HAP-1 (cell line): ENCODE measurements around the gene ACBD6.

ENCODE experiments used
- DNase-seq, 2 experiments: peaks; one replicate each; pipeline ENCODE4 v3.0.0-alpha.2; 2016 to 2020; ENCODE audit warnings: low spot score in 2 of 2
- H3K27me3 ChIP-seq: fragments of 250-450 bp; sonication (Bioruptor Pico); 2 replicates; pipeline ENCODE4 v1.5.1; 2020; ENCODE audit warnings: low read depth, mild to moderate bottlenecking, moderate library complexity
- H3K36me3 ChIP-seq: fragments of 250-450 bp; sonication (Bioruptor Pico); replicated peaks from 2 replicates; pipeline ENCODE4 v1.5.1; 2020; ENCODE audit warnings: mild to moderate bottlenecking
- H3K4me1 ChIP-seq: fragments of 250-450 bp; sonication (Bioruptor Pico); 2 replicates; pipeline ENCODE4 v1.5.1; 2020; ENCODE audit warnings: mild to moderate bottlenecking
- H3K4me3 ChIP-seq: fragments of 250-450 bp; sonication (Bioruptor Pico); 2 replicates; pipeline ENCODE4 v1.5.1; 2020; ENCODE audit warnings: mild to moderate bottlenecking, moderate library complexity
- H3K9me3 ChIP-seq: fragments of 250-450 bp; sonication (Bioruptor Pico); 2 replicates; pipeline ENCODE4 v1.5.1; 2020; ENCODE audit warnings: mild to moderate bottlenecking, moderate library complexity
- in situ Hi-C: fragments of 300-500 bp; cut with MboI; formaldehyde crosslinking; loops from 3 replicates; pipeline ENCODE4 v1.14.3; 2020; ENCODE audit warnings: low sequenced_read_pairs, inconsistent platforms, mixed read lengths

ACBD6 gene

DNA sequence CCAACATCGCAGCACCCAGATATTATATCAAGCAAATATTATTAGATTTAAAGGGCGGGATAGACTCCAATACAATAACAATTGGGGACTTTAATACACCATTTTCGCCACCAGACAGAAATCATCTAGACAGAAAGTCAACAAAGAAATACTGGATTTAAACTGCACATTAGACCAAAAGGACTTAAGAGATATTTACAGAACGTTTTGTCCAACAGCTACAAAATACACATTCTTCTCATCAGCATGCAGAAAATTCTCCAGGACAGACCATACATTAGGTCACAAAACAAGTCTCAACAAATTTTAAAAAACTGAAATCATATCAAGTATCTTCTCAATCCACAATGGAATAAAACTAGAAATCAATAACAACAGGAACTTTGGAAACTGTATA, 121.2 kb downstream of the ACBD6 start:
- Histone ChIP-seq H3K4me1 (no peaks in the 10 kb centered on the region), H3K27me3 (no peaks in the 10 kb centered on the region), H3K36me3 (no peaks in the 10 kb centered on the region), H3K9me3 (peaks cover 10% of the 10 kb centered on the region), H3K4me3 (no peak overlapping the region)
- in situ Hi-C loops = no loop called here
- DNase-seq = no peak

DNA sequence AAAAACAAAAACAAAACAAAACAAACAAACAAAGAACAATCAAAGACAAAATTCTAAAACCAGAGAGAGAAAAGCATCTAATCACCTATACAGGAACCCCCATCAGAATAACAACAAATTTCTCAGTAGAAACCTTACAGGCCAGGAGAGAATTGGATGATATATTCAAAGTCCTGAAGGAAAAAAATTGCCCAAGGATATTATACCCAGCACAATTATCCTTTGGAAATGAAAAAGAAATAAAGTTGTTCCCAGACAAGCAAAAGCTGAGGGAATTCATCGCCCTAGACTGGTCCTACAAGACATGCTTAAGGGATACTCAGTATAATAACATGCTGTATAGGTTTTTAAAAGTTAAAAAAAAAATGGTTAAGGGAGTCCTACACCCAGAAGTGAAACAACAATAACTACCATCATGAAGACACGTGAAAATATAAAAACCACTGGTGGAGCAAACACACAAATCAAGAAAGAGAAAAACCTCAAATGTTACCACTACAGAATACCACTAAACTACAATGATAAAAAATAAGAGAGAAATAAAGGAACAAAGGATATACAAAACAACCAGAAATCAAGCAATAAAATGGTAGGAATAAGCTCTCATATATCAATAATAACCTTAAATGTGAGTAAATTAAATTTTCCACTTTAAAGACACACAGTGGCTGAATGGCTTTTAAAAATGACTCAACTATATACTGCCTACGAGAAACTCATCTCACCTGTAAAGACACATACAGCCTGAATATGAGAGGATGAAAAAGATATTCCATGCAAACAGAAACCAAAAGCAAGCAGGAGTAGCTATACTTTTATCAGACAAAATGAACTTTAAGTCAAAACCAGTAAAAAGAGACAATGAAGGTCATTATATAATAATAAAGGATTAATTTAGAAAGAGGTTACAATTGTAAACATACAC, 121.9 kb downstream of the ACBD6 start:
- peaks cover 10% of the 10 kb centered on the region for H3K9me3 ChIP-seq
- no peak overlapping the region for H3K4me3 ChIP-seq
- in situ Hi-C loops = no loop called here
- no peak for DNase-seq
- H3K4me1 ChIP-seq = no peaks in the 10 kb centered on the region
- no peaks in the 10 kb centered on the region for H3K27me3 ChIP-seq
- no peaks in the 10 kb centered on the region for H3K36me3 ChIP-seq

DNA sequence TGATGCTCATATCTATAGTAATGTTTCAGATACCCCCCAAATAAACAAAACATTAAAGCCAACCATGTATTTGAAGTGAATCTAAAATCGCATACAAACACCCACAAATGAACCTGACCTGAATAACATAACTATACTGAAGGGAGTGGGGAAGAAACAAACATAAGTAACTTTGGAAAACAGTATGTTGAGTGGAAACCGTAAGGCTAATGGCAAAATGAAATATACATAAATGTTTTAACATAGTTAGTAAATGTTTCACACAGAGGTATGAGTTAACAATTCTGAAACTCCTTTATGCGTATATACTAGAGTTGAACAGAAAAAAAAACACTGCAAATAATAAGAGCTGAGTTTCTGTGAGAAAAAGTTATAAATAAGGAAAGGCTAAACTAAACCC, 125.6 kb downstream of the ACBD6 start:
- Histone ChIP-seq H3K36me3 (no peaks in the 10 kb centered on the region), H3K9me3 (peaks cover 10% of the 10 kb centered on the region), H3K4me1 (no peaks in the 10 kb centered on the region), H3K4me3 (no peak overlapping the region), H3K27me3 (no peaks in the 10 kb centered on the region)
- in situ Hi-C loops = no loop called here
- no peak for DNase-seq

- no peaks in the 10 kb centered on the region for H3K36me3 ChIP-seq
- in situ Hi-C loops = no loop called here
- no peaks in the 10 kb centered on the region for H3K4me1 ChIP-seq
- DNase-seq = no peak
- no peak overlapping the region for H3K4me3 ChIP-seq
- peaks cover 10% of the 10 kb centered on the region for H3K9me3 ChIP-seq
- H3K27me3 ChIP-seq = no peaks in the 10 kb centered on the region
Measured at GRCh38 chr1:180376253-180376652, 126.1 kb downstream of the ACBD6 start.

- Histone ChIP-seq H3K4me3 (no peak overlapping the region), H3K9me3 (no peaks in the 10 kb centered on the region), H3K36me3 (no peaks in the 10 kb centered on the region), H3K4me1 (no peaks in the 10 kb centered on the region), H3K27me3 (no peaks in the 10 kb centered on the region)
- in situ Hi-C loops = no loop called here
- no peak for DNase-seq
Measured at GRCh38 chr1:180372728-180373127, 129.6 kb downstream of the ACBD6 start.

DNA sequence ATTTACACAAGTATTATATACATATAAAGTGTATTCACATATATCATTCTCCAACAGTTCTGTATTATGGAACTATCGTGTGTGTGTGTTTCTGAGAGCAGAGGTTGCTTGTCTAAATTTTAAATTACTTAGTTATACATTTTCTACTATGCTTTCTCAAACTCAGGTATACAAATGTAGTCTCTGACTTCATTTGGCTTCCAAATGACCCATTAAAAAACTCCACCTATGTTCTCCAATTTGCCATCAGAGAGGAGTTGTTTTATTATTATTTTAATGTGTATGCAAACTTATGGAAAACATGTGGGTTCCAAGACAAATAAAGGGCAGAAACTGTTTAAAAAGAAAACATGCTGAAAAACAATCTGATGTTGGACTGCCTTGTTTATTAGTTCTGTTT, 131.8 kb downstream of the ACBD6 start:
- H3K9me3 ChIP-seq = no peaks in the 10 kb centered on the region
- in situ Hi-C loops = no loop called here
- DNase-seq = no peak
- H3K4me3 ChIP-seq = no peak overlapping the region
- no peaks in the 10 kb centered on the region for H3K27me3 ChIP-seq
- H3K36me3 ChIP-seq = no peaks in the 10 kb centered on the region
- H3K4me1 ChIP-seq = no peaks in the 10 kb centered on the region

- no peaks in the 10 kb centered on the region for H3K4me1 ChIP-seq
- in situ Hi-C loops = no loop called here
- no peak for DNase-seq
Measured at GRCh38 chr1:180370188-180370587, 132.2 kb downstream of the ACBD6 start.

GRCh38 chr1:180369061-180369460, 133.3 kb downstream of the ACBD6 start:
- no peaks in the 10 kb centered on the region for H3K9me3 ChIP-seq
- H3K4me3 ChIP-seq = no peak overlapping the region
- in situ Hi-C loops = no loop called here
- no peaks in the 10 kb centered on the region for H3K27me3 ChIP-seq
- no peaks in the 10 kb centered on the region for H3K4me1 ChIP-seq
- no peaks in the 10 kb centered on the region for H3K36me3 ChIP-seq
- DNase-seq = no peak

More at GRCh38 chr1:180370188-180370587, 132.2 kb downstream of the ACBD6 start:
- Histone ChIP-seq H3K36me3 (no peaks in the 10 kb centered on the region), H3K9me3 (no peaks in the 10 kb centered on the region), H3K4me3 (no peak overlapping the region), H3K27me3 (no peaks in the 10 kb centered on the region)

DNA sequence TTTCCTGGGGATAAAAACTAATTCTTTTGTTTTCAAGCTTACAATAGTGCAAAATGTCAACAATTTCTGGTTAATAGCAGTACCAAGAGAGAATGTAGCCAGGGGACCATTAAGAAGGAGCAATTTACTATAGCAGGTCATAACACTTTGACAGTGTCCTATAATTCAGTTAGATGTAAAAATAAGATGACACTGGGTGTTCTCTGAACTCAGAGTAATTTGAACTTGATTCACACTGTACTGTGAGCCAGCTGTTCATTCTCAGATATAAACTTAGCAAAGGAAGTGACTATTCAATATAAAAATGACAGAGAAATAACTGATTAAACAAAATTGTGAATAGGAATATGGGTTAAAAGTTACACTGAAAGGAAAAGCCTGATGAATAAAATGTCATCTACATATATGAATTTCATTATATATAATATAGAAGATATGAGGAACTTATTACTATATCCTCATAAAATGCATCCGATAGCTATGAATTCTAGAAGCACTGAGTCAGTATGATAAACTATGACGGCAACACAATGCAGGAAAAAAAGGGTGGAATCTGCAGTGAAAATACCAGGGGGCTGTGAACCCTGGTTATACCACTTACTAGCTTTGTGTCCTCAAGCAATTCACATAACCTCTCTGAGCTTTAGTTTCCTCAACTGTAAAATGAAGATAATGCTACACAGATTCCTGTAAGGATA, 135.9 kb downstream of the ACBD6 start:
- no peaks in the 10 kb centered on the region for H3K27me3 ChIP-seq
- H3K9me3 ChIP-seq = no peaks in the 10 kb centered on the region
- in situ Hi-C loops = no loop called here
- DNase-seq = no peak
- H3K36me3 ChIP-seq = no peaks in the 10 kb centered on the region
- H3K4me3 ChIP-seq = no peak overlapping the region
- no peaks in the 10 kb centered on the region for H3K4me1 ChIP-seq

DNA sequence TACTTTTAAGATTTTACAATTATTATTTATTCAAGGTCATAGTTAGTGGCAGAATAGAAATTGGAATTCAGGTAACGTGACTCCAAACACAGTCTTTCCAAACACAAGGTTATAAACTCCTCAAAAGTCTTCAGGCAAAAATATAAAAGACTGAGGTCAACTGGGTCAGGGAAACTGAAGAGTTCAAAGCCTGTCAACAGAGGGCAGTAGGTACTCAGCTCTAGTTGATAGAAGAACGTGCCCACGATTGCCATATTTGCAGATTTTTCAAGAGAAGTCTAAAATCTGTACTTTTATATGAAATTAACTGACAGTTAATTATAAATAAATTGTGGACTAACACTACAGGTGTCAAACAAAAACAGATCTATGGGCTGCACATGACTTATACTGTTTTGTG, 137.3 kb downstream of the ACBD6 start:
- Histone ChIP-seq H3K27me3 (no peaks in the 10 kb centered on the region), H3K36me3 (no peaks in the 10 kb centered on the region), H3K4me1 (0 out of 2 replicates have a peak, but pooled peaks cover 5% of the 10 kb centered on the region), H3K4me3 (no peak overlapping the region), H3K9me3 (no peaks in the 10 kb centered on the region)
- in situ Hi-C loops = no loop called here
- DNase-seq = peak in 1 of 2 experiments; percentile 14

DNA sequence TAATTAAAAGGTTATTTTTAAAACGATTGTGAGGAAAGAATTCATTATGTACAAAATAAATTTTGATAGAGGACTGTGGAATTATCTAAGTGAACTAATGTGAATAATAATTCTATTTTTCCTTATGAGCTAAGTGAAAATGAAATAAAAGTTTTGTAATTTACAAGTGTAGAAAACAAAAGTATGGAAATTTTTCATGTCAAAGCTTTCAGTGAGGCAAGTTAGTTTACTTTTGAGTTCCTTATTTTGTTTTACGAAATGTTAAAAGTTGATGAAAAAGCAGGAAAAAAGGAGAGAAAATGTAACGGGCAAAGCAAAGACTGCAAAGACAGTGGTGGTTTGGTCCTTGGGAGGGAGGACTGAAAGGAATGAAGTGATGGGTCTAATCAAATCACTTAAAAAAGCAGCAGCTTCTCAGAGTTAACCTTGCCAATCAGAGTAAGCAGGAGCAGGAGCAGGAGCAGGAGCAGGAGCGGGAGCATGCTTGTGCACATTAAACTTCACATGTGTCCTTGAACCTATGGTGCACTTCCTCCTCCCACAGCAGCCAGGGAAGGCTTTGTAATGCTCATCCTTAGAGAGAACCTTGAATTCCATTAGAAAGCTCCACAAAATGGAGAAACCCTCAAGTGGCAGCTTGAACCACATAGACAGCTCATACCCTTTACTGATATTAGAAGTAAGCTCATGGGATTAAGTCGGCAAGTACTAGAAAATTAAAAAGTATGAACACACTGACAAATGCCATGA, 139.0 kb downstream of the ACBD6 start:
- peaks cover 9% of the 10 kb centered on the region for H3K4me1 ChIP-seq
- no peak overlapping the region for H3K4me3 ChIP-seq
- H3K36me3 ChIP-seq = no peaks in the 10 kb centered on the region
- no peaks in the 10 kb centered on the region for H3K9me3 ChIP-seq
- DNase-seq = no peak
- in situ Hi-C loops = no loop called here
- no peaks in the 10 kb centered on the region for H3K27me3 ChIP-seq

- no peak for DNase-seq
- H3K9me3 ChIP-seq = no peaks in the 10 kb centered on the region
- H3K4me1 ChIP-seq = peaks cover 9% of the 10 kb centered on the region
- H3K36me3 ChIP-seq = no peaks in the 10 kb centered on the region
- no peak overlapping the region for H3K4me3 ChIP-seq
- in situ Hi-C loops = no loop called here
- no peaks in the 10 kb centered on the region for H3K27me3 ChIP-seq
Measured at GRCh38 chr1:180360333-180361075, 141.9 kb downstream of the ACBD6 start.

GRCh38 chr1:180358649-180359048, 143.7 kb downstream of the ACBD6 start:
- no peak overlapping the region for H3K4me3 ChIP-seq
- DNase-seq = peak; percentile 61 to 73
- in situ Hi-C loops = no loop called here
- H3K27me3 ChIP-seq = no peaks in the 10 kb centered on the region
- H3K9me3 ChIP-seq = no peaks in the 10 kb centered on the region
- H3K4me1 ChIP-seq = peaks cover 19% of the 10 kb centered on the region
- H3K36me3 ChIP-seq = no peaks in the 10 kb centered on the region
